Nephron progenitor cell (in vitro differentiated cells): ENCODE data around the gene APBA1.

ENCODE experiments used
- DNase-seq: peaks from one replicate; pipeline ENCODE4 v3.0.0; 2021
- H3K27ac Mint-ChIP-seq: 2 replicates; pipeline ENCODE4 v1.8.0; 2021; ENCODE audit warnings: mild to moderate bottlenecking, moderate library complexity, mixed read lengths
- H3K27me3 Mint-ChIP-seq: 2 replicates; pipeline ENCODE4 v1.8.0; 2021; ENCODE audit warnings: mild to moderate bottlenecking, low read depth, mixed read lengths; ENCODE audit not compliant: poor library complexity
- H3K36me3 Mint-ChIP-seq: 2 replicates; pipeline ENCODE4 v1.8.0; 2021; ENCODE audit warnings: low read depth, mixed read lengths
- H3K4me1 Mint-ChIP-seq: 2 replicates; pipeline ENCODE4 v1.8.0; 2021; ENCODE audit warnings: mixed read lengths
- H3K4me3 Mint-ChIP-seq: 2 replicates; pipeline ENCODE4 v1.8.0; 2021; ENCODE audit warnings: mild to moderate bottlenecking, moderate library complexity, mixed read lengths
- H3K9me3 Mint-ChIP-seq: 2 replicates; pipeline ENCODE4 v1.8.0; 2021; ENCODE audit warnings: mild to moderate bottlenecking, moderate library complexity, mixed read lengths
- CTCF ChIP-seq: fragments of 200-600 bp; sonication (generic); IDR thresholded peaks from 2 replicates; pipeline ENCODE4 v1.5.0; 2021; ENCODE audit warnings: antibody characterized with exemption

The APBA1 gene

GRCh38 chr9:69697475-69697874 lies 25.3 kb upstream of the APBA1 start:
- Mint-ChIP-seq H3K4me1 (no peaks in the 10 kb centered on the region), H3K4me3 (no peak overlapping the region), H3K36me3 (peaks cover 8% of the 10 kb centered on the region), H3K27ac (no peak overlapping the region), H3K9me3 (peaks cover 45% of the 10 kb centered on the region), H3K27me3 (peaks cover 3% of the 10 kb centered on the region)
- no peak for TF ChIP-seq CTCF
- DNase-seq, result no peak

- Mint-ChIP-seq H3K36me3 (peaks cover 8% of the 10 kb centered on the region), H3K4me3 (no peak overlapping the region), H3K4me1 (no peaks in the 10 kb centered on the region), H3K9me3 (peaks cover 43% of the 10 kb centered on the region), H3K27ac (no peak overlapping the region), H3K27me3 (peaks cover 7% of the 10 kb centered on the region)
- DNase-seq, result no peak
- no peak for TF ChIP-seq CTCF
These were observed 24.6 kb upstream of the APBA1 start for GRCh38 chr9:69696802-69697201.

GRCh38 chr9:69689991-69690538 lies 17.9 kb upstream of the APBA1 start:
- H3K36me3 Mint-ChIP-seq, result no peaks in the 10 kb centered on the region
- DNase-seq, result no peak
- no peak overlapping the region for H3K4me3 Mint-ChIP-seq
- TF ChIP-seq CTCF, result no peak
- peaks cover 9% of the 10 kb centered on the region for H3K27me3 Mint-ChIP-seq
- H3K9me3 Mint-ChIP-seq, result peaks cover 5% of the 10 kb centered on the region
- no peak overlapping the region for H3K27ac Mint-ChIP-seq
- no peaks in the 10 kb centered on the region for H3K4me1 Mint-ChIP-seq

- H3K4me3 Mint-ChIP-seq, result no peak overlapping the region
- H3K9me3 Mint-ChIP-seq, result no peaks in the 10 kb centered on the region
- H3K27me3 Mint-ChIP-seq, result peaks cover 6% of the 10 kb centered on the region
- no peaks in the 10 kb centered on the region for H3K36me3 Mint-ChIP-seq
- no peak overlapping the region for H3K27ac Mint-ChIP-seq
- TF ChIP-seq CTCF, result no peak
- no peaks in the 10 kb centered on the region for H3K4me1 Mint-ChIP-seq
- DNase-seq, result no peak
These were observed 11.8 kb upstream of the APBA1 start for GRCh38 chr9:69683927-69684326.

- Mint-ChIP-seq H3K36me3 (no peaks in the 10 kb centered on the region), H3K4me1 (peaks cover 8% of the 10 kb centered on the region), H3K4me3 (no peak overlapping the region), H3K9me3 (no peaks in the 10 kb centered on the region), H3K27me3 (peaks cover 4% of the 10 kb centered on the region), H3K27ac (no peak overlapping the region)
- DNase-seq, result no peak
- TF ChIP-seq CTCF, result no peak
These were observed 6.8 kb upstream of the APBA1 start for GRCh38 chr9:69678843-69679538.

- TF ChIP-seq CTCF, result no peak
- DNase-seq, result no peak
- Mint-ChIP-seq H3K27ac (no peak overlapping the region), H3K9me3 (no peaks in the 10 kb centered on the region), H3K27me3 (no peaks in the 10 kb centered on the region), H3K4me3 (no peak overlapping the region), H3K4me1 (peaks cover 13% of the 10 kb centered on the region), H3K36me3 (no peaks in the 10 kb centered on the region)
These were observed 5.8 kb upstream of the APBA1 start for GRCh38 chr9:69677931-69678330.
